H1 (cell line): Measurements from ENCODE around the gene CLEC14A. TPM values are rescaled to one million over a fixed set of nuclear protein-coding genes. Genes with fewer than 3 reads are reported as not detected.

Source experiments
- EP300 ChIP-seq, 2 experiments: IDR thresholded peaks; 1 replicate in 1 of 2; 2 replicates in 1 of 2; pipeline ENCODE4 v1.6.1; 2011 to 2012; ENCODE audit warnings: low read depth in 2 of 2, low read length in 2 of 2, mild to moderate bottlenecking in 2 of 2, borderline replicate concordance in 1 of 2, inconsistent platforms in 1 of 2, moderate library complexity in 1 of 2
- HDAC6 ChIP-seq: IDR thresholded peaks from one replicate; pipeline ENCODE4 v1.7.1; 2012; ENCODE audit warnings: low read depth, mild to moderate bottlenecking, inconsistent platforms, low read length, moderate library complexity
- MAFK ChIP-seq: IDR thresholded peaks from 2 replicates; pipeline ENCODE4 v1.6.1; 2012; ENCODE audit warnings: low read depth, mild to moderate bottlenecking, improper control_type of control experiment, low read length
- POLR2AphosphoS5 ChIP-seq: IDR thresholded peaks from 2 replicates; pipeline ENCODE4 v1.6.1; 2011; ENCODE audit warnings: low read depth, low read length
- SIN3A ChIP-seq, 2 experiments: IDR thresholded peaks in 1 of 2; conservative IDR thresholded peaks in 1 of 2; 2 replicates each; pipeline ENCODE4 v1.6.1; 2011 to 2012; ENCODE audit warnings: low read length in 2 of 2, improper control_type of control experiment in 1 of 2, low read depth in 1 of 2, mild to moderate bottlenecking in 1 of 2
- SIRT6 ChIP-seq: IDR thresholded peaks from one replicate; pipeline ENCODE4 v1.7.1; 2012; ENCODE audit warnings: low read length, inconsistent platforms
- TAF7 ChIP-seq: optimal IDR thresholded peaks from 2 replicates; pipeline ENCODE3; 2011; ENCODE audit warnings: low read depth, mild to moderate bottlenecking, inconsistent platforms, low read length, moderate library complexity, borderline replicate concordance
- polyA plus RNA-seq, 7 experiments: library from polyadenylated mRNA; depleted of rRNA in 3 of 7; stranded (reverse) in 5 of 7; unstranded in 2 of 7; fragments of >200 nt in 5 of 7; fragments of 200-250 nt in 2 of 7; gene quantifications; 1 replicate in 5 of 7; 2 replicates in 1 of 7; 4 replicates in 1 of 7; pipeline versions ENCODE4 v1.2.1 to v1.2.3, GENCODE V29; 2011 to 2013; ENCODE audit warnings: missing spikeins in 2 of 7, mixed read lengths in 2 of 7
- total RNA-seq: library from RNA; stranded (reverse); fragmentation: NEBNext Ultra II Directional; extraction: Animal tissue kit (Norgen Biotek cat#: 25700); gene quantifications from 2 replicates; pipeline ENCODE4 v1.2.1, GENCODE V29; 2021

CLEC14A gene
- total and polyA plus RNA-seq, 2 of the 8 experiments (the other 6 are each of a cell fraction or from before 2014, with no cell fraction given): 0.09 to 0.13 TPM

DNA sequence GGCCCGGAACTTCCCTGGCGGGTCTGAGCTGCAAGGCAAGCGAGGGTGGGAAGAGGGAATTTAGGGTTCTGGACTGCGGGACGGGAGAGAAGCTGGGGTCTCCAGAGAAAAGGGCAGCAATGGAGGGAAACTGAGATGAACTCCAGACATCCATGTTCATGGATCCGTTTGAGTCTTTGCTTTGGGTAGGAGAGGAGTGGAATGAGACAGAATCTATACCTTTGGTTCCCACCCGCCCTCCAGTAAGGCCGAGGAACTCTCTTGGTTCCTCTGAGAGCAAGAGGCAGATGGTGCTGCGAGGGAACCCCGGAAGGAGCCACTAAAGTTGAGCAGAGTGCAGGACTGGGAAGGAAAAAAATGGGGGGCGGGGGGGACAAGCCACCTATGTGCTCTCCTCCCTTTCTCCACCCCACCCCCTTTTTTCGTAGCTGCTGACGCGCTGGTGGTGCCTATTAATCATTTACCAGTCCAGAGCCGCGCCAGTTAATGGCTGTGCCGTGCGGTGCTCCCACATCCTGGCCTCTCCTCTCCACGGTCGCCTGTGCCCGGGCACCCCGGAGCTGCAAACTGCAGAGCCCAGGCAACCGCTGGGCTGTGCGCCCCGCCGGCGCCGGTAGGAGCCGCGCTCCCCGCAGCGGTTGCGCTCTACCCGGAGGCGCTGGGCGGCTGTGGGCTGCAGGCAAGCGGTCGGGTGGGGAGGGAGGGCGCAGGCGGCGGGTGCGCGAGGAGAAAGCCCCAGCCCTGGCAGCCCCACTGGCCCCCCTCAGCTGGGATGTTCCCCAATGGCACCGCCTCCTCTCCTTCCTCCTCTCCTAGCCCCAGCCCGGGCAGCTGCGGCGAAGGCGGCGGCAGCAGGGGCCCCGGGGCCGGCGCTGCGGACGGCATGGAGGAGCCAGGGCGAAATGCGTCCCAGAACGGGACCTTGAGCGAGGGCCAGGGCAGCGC is 47.0 kb downstream of the CLEC14A start (continued):
- TF ChIP-seq TAF7 (peak; percentile 58), EP300 (IDR thresholded peaks at IDR 0.05; ENCODE audit: borderline replicate concordance in 1 of 2, low read depth in 2 of 2, low read length in 2 of 2) (peak in 1 of 2 experiments; percentile 29; a peak in 1 of 3 replicates), MAFK (no peak), SIRT6 (no peak), HDAC6 (no peak), SIN3A (conservative IDR thresholded peaks at IDR 0.05 in 1 of 2, IDR thresholded peaks at IDR 0.05 in 1 of 2; ENCODE audit: low read depth in 1 of 2, low read length in 2 of 2) (no peak), POLR2AphosphoS5 (peak; percentile 42; the same call in 1 of the 2 replicates)
